GM12878 (cell line): ENCODE measurements around the gene TPST1. TPM values are rescaled to one million over a fixed set of nuclear protein-coding genes. Genes with fewer than 3 reads are reported as not detected.
"Not testable (repeated sequence)": the region's sequence is repeated elsewhere in the genome, so short reads cannot be mapped to it uniquely, and the experiment has no call there.

ENCODE experiments used
- ATAC-seq: fragments of 200-7000 bp; cut with Tn5 transposase; 3 replicates; pipeline ENCODE4 v1.9.1; 2020; ENCODE audit warnings: mild to moderate bottlenecking, moderate library complexity
- BruUV-seq: library from RNA; stranded (reverse); fragments of 400-500 nt; replicated peaks from 2 replicates; lab custom pipeline; 2021; lab: Mats Ljungman, UMichigan
- CTCF ChIA-PET: fragments of 300-600 bp; sonication (Branson Sonifier 250); formaldehyde crosslinking; extraction: SDS; loops from one replicate; lab custom pipeline; 2021; ENCODE audit warnings: inconsistent platforms; lab: Yijun Ruan, JAX
- POLR2A ChIA-PET: fragments of 350-600 bp; formaldehyde crosslinking; extraction: SDS; loops from one replicate; lab custom pipeline; 2021; ENCODE audit warnings: inconsistent platforms; lab: Charles Lee
- RAD21 ChIA-PET: fragments of 300-600 bp; sonication (Branson Sonifier 250); formaldehyde crosslinking; loops from one replicate; lab custom pipeline; 2023; ENCODE audit warnings: antibody characterized with exemption; ENCODE audit not compliant: unreplicated experiment; lab: Charles Lee
- SMC1A ChIA-PET: fragments of 300-600 bp; sonication (Branson Sonifier 250); formaldehyde crosslinking; loops from one replicate; lab custom pipeline; 2023; ENCODE audit not compliant: unreplicated experiment, uncharacterized antibody; lab: Charles Lee
- DNase-seq: peaks from one replicate; pipeline ENCODE4 v3.0.0-alpha.2; 2011; ENCODE audit warnings: low read depth, low spot score
- FAIRE-seq: peaks from 3 replicates; lab custom pipeline; 2011; peaks lifted over from hg19 to GRCh38; lab: Jason Lieb, UNC
- H2AFZ ChIP-seq: 2 replicates; pipeline ENCODE4 v1.6.0; 2011; ENCODE audit warnings: low read depth, low read length, control low read depth; ENCODE audit not compliant: control insufficient read depth
- H3K27ac ChIP-seq: 2 replicates; pipeline ENCODE4 v1.5.1; 2011; ENCODE audit warnings: control low read depth; ENCODE audit not compliant: control insufficient read depth, insufficient read depth
- H3K27me3 ChIP-seq, 2 experiments: replicated peaks in 1 of 2; 2 replicates each; pipeline versions ENCODE4 v1.6.0 to v1.6.1; 2011; ENCODE audit warnings: low read length in 1 of 2; ENCODE audit not compliant: control insufficient read depth in 2 of 2, insufficient read depth in 2 of 2
- H3K36me3 ChIP-seq, 2 experiments: 2 replicates each; pipeline ENCODE4 v1.5.1; 2011; ENCODE audit warnings: low read length in 1 of 2; ENCODE audit not compliant: control insufficient read depth in 2 of 2, insufficient read depth in 2 of 2
- H3K4me1 ChIP-seq: 2 replicates; pipeline ENCODE4 v1.6.1; 2011; ENCODE audit warnings: mild to moderate bottlenecking, low read length, moderate library complexity, mixed read lengths; ENCODE audit not compliant: control insufficient read depth, insufficient read depth
- H3K4me2 ChIP-seq: 2 replicates; pipeline ENCODE4 v1.6.0; 2011; ENCODE audit warnings: control low read depth; ENCODE audit not compliant: control insufficient read depth, insufficient read depth
- H3K4me3 ChIP-seq: fragments of 200-600 bp; sonication (generic); 2 replicates; pipeline ENCODE4 v1.5.1; 2016
- H3K79me2 ChIP-seq: 2 replicates; pipeline ENCODE4 v1.6.0; 2011; ENCODE audit warnings: low read length; ENCODE audit not compliant: control insufficient read depth, insufficient read depth
- H3K9ac ChIP-seq: 2 replicates; pipeline ENCODE4 v1.8.0; 2011; ENCODE audit warnings: low read length, control low read depth, mixed read lengths; ENCODE audit not compliant: control insufficient read depth, insufficient read depth
- H3K9me3 ChIP-seq: replicated peaks from 3 replicates; pipeline ENCODE4 v1.5.1; 2011; ENCODE audit warnings: mild to moderate bottlenecking, low read length; ENCODE audit not compliant: control insufficient read depth, insufficient read depth
- H4K20me1 ChIP-seq: 2 replicates; pipeline ENCODE4 v1.6.0; 2011; ENCODE audit not compliant: control insufficient read depth, insufficient read depth
- HCFC1 ChIP-seq: fragments of 150-350 bp; IDR thresholded peaks from 2 replicates; pipeline ENCODE4 v1.6.1; 2014; ENCODE audit warnings: low read length
- POLR2AphosphoS2 ChIP-seq: IDR thresholded peaks from 2 replicates; pipeline ENCODE4 v1.6.1; 2011; ENCODE audit warnings: low read depth, mild to moderate bottlenecking, low read length, improper control_type of control experiment, moderate library complexity
- WGBS: methylation state at CpG from one replicate; pipeline ENCODE4 v1.1.6; 2016; ENCODE audit warnings: low lambda C conversion rate; ENCODE audit not compliant: insufficient replicate concordance, insufficient coverage; ENCODE audit errors: missing lambda C conversion rate; 5-methylcytosine and 5-hydroxymethylcytosine counted together
- in situ Hi-C: fragments of 300-500 bp; cut with MboI; formaldehyde crosslinking; loops from 9 replicates; pipeline ENCODE4 v1.14.3; 2018; ENCODE audit warnings: mixed read lengths
- intact Hi-C: fragments of 100-400 bp; cut with micrococcal nuclease; formaldehyde crosslinking; loops from one replicate; pipeline ENCODE4 v1.14.2; 2022; ENCODE audit not compliant: unreplicated experiment
- polyA plus RNA-seq, 11 experiments: library from polyadenylated mRNA; depleted of rRNA in 4 of 11; unstranded in 6 of 11; stranded (reverse) in 5 of 11; fragments of >200 nt; fragmentation: Nextera tagmentation in 4 of 11; fragmentation: Illumina TruSeq in 1 of 11; extraction: Ambion mirVana in 4 of 11; extraction: Trizol in 1 of 11; gene quantifications; 1 replicate in 1 of 11; 2 replicates in 10 of 11; pipeline versions ENCODE4 v1.2.1 to v1.2.3, GENCODE V29; 2011 to 2016; ENCODE audit warnings: inconsistent platforms in 2 of 11, missing spikeins in 2 of 11, low read depth in 1 of 11
- total RNA-seq, 4 experiments: library from RNA; depleted of rRNA in 3 of 4; stranded (reverse); fragments of >200 nt in 3 of 4; fragmentation: Illumina TruSeq in 1 of 4; extraction: Trizol in 1 of 4; gene quantifications; 2 replicates each; pipeline versions ENCODE4 v1.2.1 to v1.2.3, GENCODE V29; 2013 to 2021

TPST1 gene
- total and polyA plus RNA-seq, 10 of the 15 experiments (the other 5 are each of a cell fraction or from before 2014, with no cell fraction given), result 1.1 to 10.6 (median 7.5) TPM

- H3K9me3 ChIP-seq, in situ Hi-C loops, intact Hi-C loops, H3K36me3 ChIP-seq, H2AFZ ChIP-seq, FAIRE-seq, RAD21 ChIA-PET, H3K4me2 ChIP-seq, H3K27ac ChIP-seq, H3K4me1 ChIP-seq, BruUV-seq, H3K27me3 ChIP-seq, SMC1A ChIA-PET, DNase-seq, ATAC-seq, H3K4me3 ChIP-seq, H4K20me1 ChIP-seq, CTCF ChIA-PET, H3K79me2 ChIP-seq, H3K9ac ChIP-seq: not testable (repeated sequence)
- WGBS, result 87% methylated on average over 16 of the region's 24 CpGs
- POLR2A ChIA-PET, result interaction anchor here (0.7 kb wide), 1 partner anchor 24 kb away, joined by 4 read pairs; no protein-coding TSS in a partner anchor
Measured at GRCh38 chr7:66231326-66232216, 26.4 kb downstream of the TPST1 start.

- H3K9me3 ChIP-seq, result no peaks in the 10 kb centered on the region
- H3K36me3 ChIP-seq, result no peaks in the 10 kb centered on the region
- H3K9ac ChIP-seq, result no peak overlapping the region
- WGBS, result 51% methylated on average over 5 of the region's 5 CpGs
- TF ChIP-seq HCFC1, result no peak
- TF ChIP-seq POLR2AphosphoS2, result no peak
- RAD21 ChIA-PET, result no interaction called here
- no peak overlapping the region for H3K4me3 ChIP-seq
- CTCF ChIA-PET, result no interaction called here
- no peaks in the 10 kb centered on the region for H3K4me1 ChIP-seq
- no peaks in the 10 kb centered on the region for H3K27me3 ChIP-seq
- ATAC-seq (no peak), FAIRE-seq (no peak), DNase-seq (no peak)
- no TSS peak for BruUV-seq
- H3K27ac ChIP-seq, result no peak overlapping the region
- intact Hi-C loops, result no loop called here
- no peaks in the 10 kb centered on the region for H3K79me2 ChIP-seq
- H4K20me1 ChIP-seq, result no peaks in the 10 kb centered on the region
- SMC1A ChIA-PET, result no interaction called here
- POLR2A ChIA-PET, result no interaction called here
- in situ Hi-C loops, result no loop called here
- H3K4me2 ChIP-seq, result no peak overlapping the region
- H2AFZ ChIP-seq, result no peak overlapping the region
Measured at GRCh38 chr7:66233638-66234037, 28.5 kb downstream of the TPST1 start.
